Right ventricle myocardium superior (tissue), 1 donor: Measurements from ENCODE around the gene ATP5PB. TPM values are rescaled to one million over a fixed set of nuclear protein-coding genes. Genes with fewer than 3 reads are reported as not detected.

Experiments
- ATAC-seq: fragments of 200-7000 bp; cut with Tn5 transposase; one replicate; pipeline ENCODE4 v1.9.1; 2020; ENCODE audit warnings: mild to moderate bottlenecking; ENCODE audit not compliant: poor library complexity
- DNase-seq: peaks from one replicate; pipeline ENCODE4 v3.0.0-alpha.2; 2020
- intact Hi-C: fragments of 100-400 bp; cut with DNase I; formaldehyde crosslinking; loops from one replicate; pipeline ENCODE4 v1.11.2; 2022
- long read RNA-seq: library from polyadenylated mRNA; unstranded; transcript quantifications from one replicate; pipeline ENCODE4 v2.0.0, GENCODE V29; 2021
- total RNA-seq: library from RNA; stranded (reverse); fragmentation: NEBNext Ultra II Directional; extraction: Animal tissue kit (Norgen Biotek cat#: 25700); gene quantifications from one replicate; pipeline ENCODE4 v1.2.1, GENCODE V29; 2021
- donor health status: DM: no; HTN: yes; CAD: no; lungs with severe emphysema.

The ATP5PB gene, protein sequence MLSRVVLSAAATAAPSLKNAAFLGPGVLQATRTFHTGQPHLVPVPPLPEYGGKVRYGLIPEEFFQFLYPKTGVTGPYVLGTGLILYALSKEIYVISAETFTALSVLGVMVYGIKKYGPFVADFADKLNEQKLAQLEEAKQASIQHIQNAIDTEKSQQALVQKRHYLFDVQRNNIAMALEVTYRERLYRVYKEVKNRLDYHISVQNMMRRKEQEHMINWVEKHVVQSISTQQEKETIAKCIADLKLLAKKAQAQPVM
- total RNA-seq: 680 TPM
- long read RNA-seq, transcript ATP5PB-202 (7 exons, 3,156 nt): major isoform, 569 of 584 reads
- long read RNA-seq, partial matches to known transcripts: 2 of 584 reads
- long read RNA-seq, other reads (novel, unspliced or antisense): 9 of 584 reads

DNA sequence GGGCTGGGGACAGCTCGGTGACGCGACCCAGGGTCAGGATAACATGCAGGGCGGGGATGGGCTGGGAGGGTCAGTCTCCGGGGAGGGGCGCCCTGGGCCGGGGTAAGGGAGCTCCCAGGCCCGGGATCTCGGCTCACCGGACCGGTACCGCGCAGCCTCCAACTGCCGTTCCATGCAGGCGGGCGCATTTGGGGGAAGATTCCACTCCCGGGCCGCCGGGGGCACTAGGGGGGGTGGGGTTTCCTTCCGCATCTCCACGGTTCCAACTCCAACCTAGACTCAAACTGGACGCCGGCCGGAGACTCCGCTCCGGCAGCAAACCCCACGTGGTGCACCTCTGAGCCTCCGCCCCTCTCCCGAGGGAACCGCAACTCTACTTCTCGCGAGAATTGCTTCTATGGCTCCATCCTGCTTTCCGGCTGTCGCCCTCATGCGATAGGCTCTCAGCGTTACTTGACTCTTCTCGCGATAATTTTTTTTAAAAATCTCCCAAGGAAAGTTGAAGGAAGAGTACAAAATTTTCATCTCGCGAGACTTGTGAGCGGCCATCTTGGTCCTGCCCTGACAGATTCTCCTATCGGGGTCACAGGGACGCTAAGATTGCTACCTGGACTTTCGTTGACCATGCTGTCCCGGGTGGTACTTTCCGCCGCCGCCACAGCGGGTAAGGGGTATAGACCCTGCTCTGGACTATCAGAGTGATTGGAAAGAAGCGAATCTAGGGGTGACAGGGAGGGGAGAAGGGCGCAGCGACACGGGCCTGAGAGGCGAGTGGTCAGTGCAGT is at the start of gene ATP5PB, which contains the start of gene WDR77:
Gene ATP5PB (plus strand): TSS at position 547 of the 785 bp plus-strand sequence. CDS start 78 bp downstream, at position 625.
Gene WDR77 (minus strand): TSS at position 339 of the 785 bp plus-strand sequence. CDS start 87 bp downstream, at position 252.
- DNase-seq: peak; percentile 95
- intact Hi-C loops: no loop called here
- peak; percentile 95 for ATAC-seq

DNA sequence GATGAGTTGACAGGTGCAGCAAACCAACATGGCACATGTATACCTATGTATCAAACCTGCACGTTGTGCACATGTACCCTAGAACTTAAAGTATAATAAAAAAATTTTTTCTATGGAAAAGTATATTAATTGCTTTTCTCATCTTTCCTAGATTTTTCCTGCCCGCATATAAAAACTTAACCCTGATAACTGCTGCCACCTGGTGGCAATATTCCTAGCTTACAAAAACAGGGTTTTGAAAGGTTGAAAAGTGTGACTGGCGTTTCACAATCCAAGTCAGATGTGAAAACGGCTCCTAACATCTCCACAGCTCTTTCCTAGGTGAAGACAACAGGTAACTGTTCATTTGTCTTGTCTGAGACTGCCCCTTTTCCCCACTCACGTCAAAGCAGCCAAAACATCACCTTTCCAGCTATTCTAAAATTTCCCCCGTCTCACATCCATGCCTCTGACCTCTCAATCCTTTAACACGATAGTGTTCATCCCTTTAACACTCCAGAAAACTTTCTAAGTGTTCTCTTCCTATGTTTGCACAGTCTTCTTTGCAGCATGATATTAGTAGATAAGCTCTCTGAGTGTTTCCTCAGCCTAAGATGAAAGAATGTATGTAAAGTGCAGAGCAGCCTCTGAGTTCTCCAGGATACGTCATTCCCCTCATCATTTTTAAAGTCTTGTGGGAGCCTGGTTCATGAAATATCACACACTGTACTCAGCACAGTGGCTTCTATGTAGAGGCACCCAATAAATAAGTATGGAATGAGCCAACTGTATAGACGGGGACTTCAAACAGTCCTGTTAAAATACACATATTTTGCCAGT is 49.3 kb upstream of the ATP5PB start:
- intact Hi-C loops: loop anchor here (2.0 kb wide), 1 partner anchor 177 kb away; no protein-coding TSS in a partner anchor
- no peak for ATAC-seq
- no peak for DNase-seq

DNA sequence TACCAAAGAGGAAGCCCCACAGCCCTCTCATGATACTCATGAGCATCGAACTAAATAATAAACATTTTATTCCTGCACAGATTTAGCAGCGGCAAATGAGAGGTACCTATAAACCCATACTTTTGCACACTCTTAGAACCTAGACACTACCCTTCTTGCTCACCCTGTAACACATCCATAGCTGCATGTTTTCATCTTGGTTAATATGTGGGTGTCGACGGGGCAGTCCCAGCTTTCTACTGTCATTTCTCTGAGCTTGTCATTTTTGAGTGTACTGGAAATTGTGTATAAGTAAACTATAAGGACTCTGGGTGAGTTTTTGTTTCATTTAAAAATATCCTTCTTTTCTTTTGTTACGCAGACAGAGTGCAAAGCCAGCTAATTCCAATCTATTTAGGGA is 47.2 kb upstream of the ATP5PB start:
- DNase-seq: no peak
- ATAC-seq: no peak
- intact Hi-C loops: no loop called here

DNA sequence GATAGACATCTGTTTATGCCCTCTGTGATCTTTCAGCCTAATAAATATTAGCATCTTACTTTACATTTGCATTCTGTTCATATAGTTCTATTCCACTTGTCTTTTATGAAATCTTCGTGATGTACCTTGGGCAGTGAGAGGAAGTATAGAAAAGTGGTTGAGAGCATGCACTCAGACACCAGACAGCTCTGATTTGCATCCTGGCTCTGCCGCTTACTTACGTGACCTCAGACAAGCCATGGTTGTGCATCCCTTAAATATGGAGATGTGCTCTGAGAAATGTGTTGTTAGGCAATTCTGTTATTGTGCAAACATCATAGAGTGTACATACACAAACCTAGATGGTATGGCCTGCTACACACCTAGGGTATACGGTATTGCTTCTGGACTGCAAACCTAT is 44.7 kb upstream of the ATP5PB start:
- no peak for ATAC-seq
- intact Hi-C loops: no loop called here
- no peak for DNase-seq

DNA sequence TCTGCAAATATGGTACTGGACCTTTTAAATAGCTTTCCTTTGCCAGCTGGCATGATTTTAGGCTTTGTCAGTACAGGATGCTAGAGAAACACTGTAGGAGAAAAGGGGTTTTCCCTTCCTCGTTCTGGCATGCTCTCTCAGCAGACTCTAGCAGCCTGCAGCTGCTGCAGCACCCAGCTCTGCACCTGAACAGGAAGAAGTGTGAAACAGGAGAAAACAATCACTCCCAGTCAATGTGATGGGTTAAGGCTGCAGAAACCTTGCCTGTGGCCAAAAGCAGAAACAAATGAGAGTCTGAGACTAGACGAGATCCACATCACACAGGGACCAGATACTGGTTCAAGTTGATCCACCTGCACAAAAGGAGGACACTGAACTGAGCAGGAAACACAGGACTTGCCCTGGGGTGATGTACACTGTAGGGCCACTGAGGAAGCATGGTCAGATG is 42.9 kb upstream of the ATP5PB start:
- intact Hi-C loops: no loop called here
- ATAC-seq: peak; percentile 68
- no peak for DNase-seq

DNA sequence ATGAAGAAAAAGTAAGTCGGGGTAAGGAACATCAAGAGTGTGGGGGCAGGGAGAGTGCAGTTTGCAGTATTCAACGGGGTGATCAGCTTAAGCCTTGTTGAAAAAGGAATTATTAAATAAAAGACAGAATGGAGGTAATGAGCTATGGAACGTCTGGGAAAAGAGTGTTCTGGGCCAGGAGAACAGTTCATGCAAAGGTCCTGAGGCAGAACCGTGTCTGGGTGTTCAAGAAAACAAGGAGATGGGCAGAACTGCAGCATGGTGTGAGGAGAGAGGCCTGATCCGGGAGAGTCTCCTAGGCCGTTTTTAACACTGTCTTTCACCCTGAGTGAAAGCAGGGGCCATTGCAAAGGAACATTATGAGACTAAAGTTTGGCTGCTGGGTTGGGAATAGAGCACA is 42.0 kb upstream of the ATP5PB start:
- ATAC-seq (no peak), DNase-seq (no peak)
- intact Hi-C loops: no loop called here

DNA sequence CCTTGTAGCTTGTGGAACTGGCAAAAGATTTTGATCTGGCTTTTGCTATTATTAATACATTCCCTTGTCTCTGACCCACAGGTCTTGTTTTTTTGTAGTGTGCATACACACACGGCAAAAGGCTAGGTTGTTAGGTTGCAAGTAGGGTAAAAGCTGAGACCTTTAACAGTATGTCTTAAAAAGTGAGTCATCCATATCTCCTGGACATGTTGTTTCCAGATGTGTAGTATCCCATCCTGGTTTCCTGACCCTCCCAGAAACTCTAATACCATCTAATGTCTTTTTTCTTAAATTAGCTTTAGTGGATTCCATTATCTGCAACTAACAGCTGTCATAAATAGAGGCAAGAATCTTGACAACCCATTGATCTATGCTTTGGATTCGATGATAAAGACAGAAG is 36.4 kb upstream of the ATP5PB start:
- intact Hi-C loops: no loop called here
- DNase-seq: no peak
- no peak for ATAC-seq

DNA sequence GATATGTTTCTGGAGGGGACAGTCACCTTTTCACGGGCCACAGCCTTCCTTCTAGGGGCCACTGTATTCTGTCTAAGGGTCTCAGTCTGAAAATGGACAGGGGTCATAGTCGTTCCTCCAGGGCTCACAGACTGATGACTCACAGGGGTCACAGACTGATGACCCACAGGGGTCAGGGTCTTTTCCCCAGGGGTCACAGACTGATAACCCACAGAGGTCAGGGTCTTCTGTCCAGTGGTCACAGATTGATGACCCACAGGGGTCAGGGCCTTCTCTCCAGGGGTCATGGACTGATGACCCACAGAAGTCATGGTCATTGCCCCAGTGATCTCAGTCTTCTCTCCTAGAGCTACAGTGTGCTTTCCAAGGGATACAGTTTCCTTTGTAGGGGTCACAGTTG is 34.5 kb upstream of the ATP5PB start:
- intact Hi-C loops: no loop called here
- DNase-seq (no peak), ATAC-seq (no peak)

DNA sequence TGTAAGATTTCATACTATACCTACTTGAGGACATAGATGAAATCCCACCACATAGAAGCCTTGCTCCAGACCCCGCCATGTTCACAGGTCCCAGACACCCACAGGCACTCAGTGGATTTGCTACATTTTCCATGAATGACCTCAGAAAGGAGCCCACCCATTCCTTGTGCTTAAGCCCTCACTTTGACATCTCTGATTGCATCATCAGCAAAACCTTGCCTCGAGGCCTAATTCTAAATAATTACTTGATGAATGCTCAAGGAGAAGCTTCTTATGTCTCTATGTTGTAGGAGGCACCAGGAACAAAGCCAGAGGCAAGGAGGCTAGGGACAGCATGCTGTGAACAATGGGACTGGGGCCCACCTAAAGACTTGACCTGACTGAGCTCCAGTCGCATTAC is 33.8 kb upstream of the ATP5PB start:
- intact Hi-C loops: no loop called here
- DNase-seq (no peak), ATAC-seq (no peak)

DNA sequence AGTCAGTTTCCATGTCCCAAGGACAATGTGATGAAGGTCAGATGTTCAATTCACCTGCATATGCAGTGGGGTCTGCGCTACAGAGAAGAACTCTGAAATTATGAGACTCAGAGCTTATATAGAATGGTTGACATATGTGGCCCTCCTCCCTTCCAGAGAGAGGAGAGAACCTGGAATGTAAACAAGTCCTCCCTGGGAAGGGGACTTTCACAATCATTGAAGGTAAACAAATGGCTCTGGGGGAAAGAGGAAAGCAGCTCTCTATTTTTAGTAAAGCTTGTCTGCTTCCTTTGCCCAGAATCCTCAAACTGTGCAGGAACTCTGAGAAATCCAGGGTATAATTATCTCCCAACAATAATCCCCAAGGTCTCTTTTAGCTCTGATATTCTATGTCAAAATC is 31.5 kb upstream of the ATP5PB start:
- DNase-seq (no peak), ATAC-seq (no peak)
- intact Hi-C loops: no loop called here

DNA sequence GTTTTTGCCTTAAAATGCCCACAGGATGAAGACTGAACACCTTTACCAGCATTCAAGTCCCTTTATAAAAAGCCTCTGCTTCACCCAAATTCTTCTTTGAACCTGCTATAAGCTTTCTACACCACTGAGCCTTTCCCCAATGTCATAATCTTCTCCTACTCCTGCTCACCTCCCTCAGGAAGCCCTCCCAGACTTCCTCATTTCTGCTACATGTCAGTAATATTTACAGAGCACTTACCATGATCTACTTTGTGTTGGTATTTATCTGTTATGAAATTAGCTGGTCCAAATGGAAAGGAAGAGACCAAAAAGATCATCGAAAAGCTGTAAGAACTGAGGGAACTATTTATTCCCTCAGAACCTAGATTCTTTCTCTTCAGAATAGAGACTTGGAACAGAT is 30.2 kb upstream of the ATP5PB start:
- intact Hi-C loops: no loop called here
- no peak for DNase-seq
- ATAC-seq: no peak

DNA sequence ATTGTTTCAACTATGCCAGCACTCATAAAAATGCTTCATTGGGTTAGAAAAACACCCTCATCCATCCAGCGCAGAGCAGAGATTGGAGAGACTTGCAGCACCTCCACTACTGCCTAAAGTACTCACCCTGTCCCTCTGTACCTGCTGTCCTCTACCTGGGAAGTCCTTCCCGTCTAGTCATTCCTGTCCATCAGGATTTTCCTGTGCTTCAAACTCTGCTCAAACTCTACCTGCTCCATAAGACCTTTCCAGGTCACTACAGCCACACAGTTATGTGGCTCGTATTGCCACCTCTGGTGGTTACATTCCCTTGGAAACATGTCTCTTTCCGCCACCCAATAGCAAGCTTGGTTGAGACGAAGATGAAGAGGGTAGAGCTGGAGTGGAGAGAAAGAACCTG is 28.9 kb upstream of the ATP5PB start:
- ATAC-seq (no peak), DNase-seq (no peak)
- intact Hi-C loops: no loop called here

DNA sequence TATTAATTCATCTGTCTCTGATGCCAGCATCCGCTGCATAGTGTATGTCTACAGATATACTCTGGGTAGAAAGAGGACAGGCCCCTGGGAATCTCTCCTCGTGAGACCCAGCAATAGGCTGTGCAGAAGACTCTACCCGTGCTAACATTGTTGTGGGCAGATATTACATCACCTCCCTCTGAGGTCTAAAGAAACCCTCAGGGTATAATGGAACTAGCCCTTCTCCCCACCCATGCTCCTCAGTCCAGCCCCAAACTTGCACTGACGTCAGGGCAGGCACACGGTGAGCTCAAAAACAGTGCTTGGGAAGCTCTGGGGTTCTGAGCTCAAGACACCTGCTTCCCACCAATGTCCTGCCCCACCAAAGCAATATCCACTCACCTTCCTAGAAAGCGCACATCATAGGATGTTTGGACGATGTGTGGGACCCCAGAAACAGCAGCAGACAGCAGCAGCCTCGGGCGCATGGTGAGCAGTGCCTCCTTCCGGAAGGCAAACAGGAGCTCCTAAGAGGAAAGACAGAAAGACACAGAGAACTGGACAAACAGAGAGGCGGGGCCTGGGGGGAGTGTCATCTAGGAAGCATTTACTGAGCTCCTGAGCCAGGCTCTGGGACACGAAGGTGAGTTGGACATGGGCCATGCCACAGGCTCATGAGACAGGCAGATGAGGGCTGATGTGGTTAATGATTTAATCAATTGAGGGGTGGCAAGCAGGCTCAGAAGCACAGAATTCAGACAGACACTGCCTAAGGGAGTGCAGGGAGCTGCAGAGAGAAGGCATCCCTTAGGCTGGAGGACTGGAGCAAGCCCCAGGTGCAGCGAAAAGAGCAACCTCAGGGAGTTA is 26.5 kb upstream of the ATP5PB start:
- DNase-seq (no peak), ATAC-seq (no peak)
- intact Hi-C loops: no loop called here

DNA sequence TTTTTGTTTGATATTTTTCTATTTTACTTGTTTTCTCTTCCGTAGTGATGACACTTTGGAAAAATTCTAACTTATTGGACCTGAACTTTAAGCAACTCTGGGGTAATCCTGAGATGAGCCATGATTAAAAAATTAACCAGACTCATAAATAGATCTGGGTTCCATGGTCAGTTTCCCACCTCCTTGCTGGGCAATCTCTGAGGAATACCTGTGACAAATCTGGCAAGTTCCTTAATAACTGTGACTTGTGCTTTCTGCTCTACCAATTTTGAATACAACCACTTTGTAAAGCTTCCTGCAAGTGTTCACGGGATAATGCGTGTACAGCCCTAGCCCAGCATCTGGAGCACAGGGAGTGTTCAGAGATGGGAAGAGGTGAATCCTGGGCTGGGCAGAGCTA is 25.0 kb upstream of the ATP5PB start:
- ATAC-seq (no peak), DNase-seq (no peak)

DNA sequence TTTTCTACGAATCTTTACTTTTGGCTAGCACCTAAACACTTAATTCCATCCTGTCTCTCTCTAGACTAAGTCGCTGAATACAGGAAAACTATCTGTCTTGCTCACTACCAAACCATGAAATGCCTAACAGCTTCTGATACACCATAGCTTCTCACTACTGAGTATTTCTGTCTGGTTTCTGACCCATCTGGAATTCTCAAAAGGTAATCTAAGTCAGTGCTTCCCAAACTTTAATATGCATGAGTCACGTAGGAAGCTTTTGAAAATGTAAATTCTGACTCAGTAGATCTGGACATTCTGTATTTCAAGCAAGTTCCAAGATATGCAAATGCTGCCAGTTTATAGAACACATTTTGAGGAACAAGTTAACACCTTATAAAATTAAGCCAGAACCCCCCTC is 12.5 kb upstream of the ATP5PB start:
- DNase-seq (no peak), ATAC-seq (no peak)
- intact Hi-C loops: no loop called here

More for the DNA sequence above, 25.0 kb upstream of the ATP5PB start:
- intact Hi-C loops: no loop called here

DNA sequence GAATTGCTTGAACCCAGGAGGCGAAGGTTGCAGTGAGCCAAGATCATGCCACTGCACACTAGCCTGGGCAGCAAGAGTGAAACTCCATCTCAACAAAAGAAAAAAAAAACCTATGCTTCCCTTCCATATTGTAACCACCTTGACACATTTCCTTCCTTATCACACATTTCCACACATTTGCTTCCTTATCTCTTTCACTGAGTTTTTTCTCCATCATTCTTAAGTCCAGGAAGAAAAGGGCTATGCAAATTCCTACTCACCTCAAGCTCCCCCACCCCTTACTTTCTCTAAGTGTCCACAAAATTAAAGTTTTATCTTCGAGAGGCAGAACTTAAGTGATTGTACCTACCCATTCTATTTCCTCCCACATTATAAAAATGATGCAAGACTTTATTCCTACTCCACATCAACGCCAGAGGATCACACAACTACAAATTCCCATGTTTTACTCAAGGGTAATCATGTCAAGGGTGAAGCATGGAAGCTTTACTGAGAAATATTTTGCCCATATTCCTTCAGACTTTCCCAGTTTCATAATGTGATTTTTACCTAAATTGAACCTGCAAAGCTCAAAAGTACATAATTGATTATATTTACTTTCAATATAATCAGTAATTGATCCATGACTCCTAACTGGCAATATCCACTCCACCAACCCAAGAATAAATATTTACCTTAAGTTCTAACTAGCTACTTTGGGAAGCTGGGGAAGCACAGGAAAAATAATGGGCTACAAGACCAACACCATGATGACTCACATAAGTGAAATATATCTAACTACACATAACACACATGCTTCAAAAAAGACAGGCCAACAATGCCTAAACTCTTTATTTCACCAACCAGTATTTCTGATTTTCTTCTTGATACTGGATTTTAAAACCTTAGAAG is 9.6 kb upstream of the ATP5PB start:
- intact Hi-C loops: no loop called here
- no peak for ATAC-seq
- no peak for DNase-seq

DNA sequence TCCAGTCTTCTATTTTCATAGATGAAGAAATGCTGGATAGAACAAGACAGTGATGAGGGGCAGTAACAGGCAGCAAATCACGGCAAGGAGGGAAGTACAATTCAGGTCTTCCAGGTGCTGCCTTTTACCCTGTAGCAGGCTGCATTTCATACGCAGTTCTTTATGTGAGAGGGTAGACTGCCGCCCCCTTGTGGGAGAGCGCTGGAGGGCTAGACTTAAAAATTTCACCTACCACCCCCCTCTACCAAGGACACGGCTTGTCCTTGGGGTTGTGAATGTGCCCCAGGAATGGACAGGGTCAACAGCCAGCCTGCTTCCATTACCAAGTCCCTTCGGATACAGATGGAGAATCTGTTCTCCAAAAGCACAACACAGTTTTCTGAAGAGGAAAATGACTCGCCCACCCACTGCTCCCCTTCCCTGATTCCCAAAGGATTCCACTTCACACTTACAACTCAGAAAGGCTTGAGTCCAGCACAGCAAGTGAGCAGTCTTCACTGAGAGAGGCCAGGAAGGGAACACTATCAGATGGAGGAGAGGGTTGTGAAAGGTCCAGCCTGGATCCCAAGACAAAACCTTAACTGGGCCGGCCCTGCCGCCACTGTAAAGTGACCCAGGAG is 7.6 kb upstream of the ATP5PB start:
- ATAC-seq: no peak
- intact Hi-C loops: no loop called here
- no peak for DNase-seq
